IMR-90 (cell line): ENCODE results near the gene CASTOR1. TPM values are rescaled to one million over a fixed set of nuclear protein-coding genes. Genes with fewer than 3 reads are reported as not detected.
A peak's percentile ranks its signal among the peaks of the same experiment; 100 is the strongest.

Source experiments
- ATAC-seq: fragments of 200-7000 bp; cut with Tn5 transposase; 2 replicates; pipeline ENCODE4 v1.9.1; 2020; ENCODE audit warnings: low read depth, mild to moderate bottlenecking, moderate library complexity
- BruUV-seq: library from RNA; stranded (reverse); fragments of 400-500 nt; replicated peaks from 2 replicates; lab custom pipeline; 2021; lab: Mats Ljungman, UMichigan
- CTCF ChIA-PET: fragments of 300-600 bp; formaldehyde crosslinking; extraction: SDS; loops from one replicate; lab custom pipeline; 2021; ENCODE audit warnings: antibody characterized with exemption; lab: Yijun Ruan, JAX
- POLR2A ChIA-PET: fragments of 300-600 bp; sonication (Branson Sonifier 250); formaldehyde crosslinking; loops from one replicate; lab custom pipeline; 2022; ENCODE audit warnings: antibody characterized with exemption; ENCODE audit not compliant: unreplicated experiment; lab: Charles Lee
- DNase-seq: peaks from one replicate; pipeline ENCODE4 v3.0.0; 2013
- H2AFZ ChIP-seq: replicated peaks from 2 replicates; pipeline ENCODE3; 2013; ENCODE audit warnings: low read length, mild to moderate bottlenecking; ENCODE audit not compliant: poor library complexity
- H2AK5ac ChIP-seq: 2 replicates; pipeline ENCODE4 v1.6.1; 2013; ENCODE audit warnings: low read depth, low read length, inconsistent platforms
- H2AK9ac ChIP-seq: replicated peaks from 2 replicates; pipeline ENCODE3; 2013; ENCODE audit warnings: mild to moderate bottlenecking, low read depth, low read length, moderate library complexity; ENCODE audit not compliant: poor library complexity
- H2BK120ac ChIP-seq: 2 replicates; pipeline ENCODE4 v1.6.1; 2013; ENCODE audit warnings: low read depth, low read length, inconsistent platforms
- H2BK15ac ChIP-seq: 3 replicates; pipeline ENCODE4 v1.6.1; 2013; ENCODE audit warnings: low read depth, low read length, inconsistent platforms
- H2BK20ac ChIP-seq: 2 replicates; pipeline ENCODE4 v1.6.1; 2013; ENCODE audit warnings: low read depth, mild to moderate bottlenecking, inconsistent platforms, low read length, moderate library complexity
- H2BK5ac ChIP-seq: 2 replicates; pipeline ENCODE4 v1.6.1; 2013; ENCODE audit warnings: mild to moderate bottlenecking, low read depth, low read length, inconsistent platforms; ENCODE audit not compliant: poor library complexity, severe bottlenecking
- H3K14ac ChIP-seq: replicated peaks from 2 replicates; pipeline ENCODE4 v1.6.1; 2013; ENCODE audit warnings: low read depth, low read length, inconsistent platforms
- H3K18ac ChIP-seq: 2 replicates; pipeline ENCODE4 v1.6.1; 2013; ENCODE audit warnings: low read depth, low read length, control low read depth
- H3K23ac ChIP-seq: 2 replicates; pipeline ENCODE4 v1.6.1; 2013; ENCODE audit warnings: low read depth, low read length, inconsistent platforms
- H3K27ac ChIP-seq: 2 replicates; pipeline ENCODE4 v1.5.1; 2013; ENCODE audit warnings: mild to moderate bottlenecking, control low read depth, low read length; ENCODE audit not compliant: insufficient read depth
- H3K27me3 ChIP-seq: 2 replicates; pipeline ENCODE4 v1.6.1; 2013; ENCODE audit warnings: low read length; ENCODE audit not compliant: control insufficient read depth, insufficient read depth
- H3K36me3 ChIP-seq: 2 replicates; pipeline ENCODE4 v1.6.1; 2013; ENCODE audit warnings: low read length, mixed read lengths; ENCODE audit not compliant: control insufficient read depth, insufficient read depth
- H3K4ac ChIP-seq: 2 replicates; pipeline ENCODE4 v1.6.1; 2013; ENCODE audit warnings: low read depth, low read length, inconsistent platforms
- H3K4me1 ChIP-seq: 2 replicates; pipeline ENCODE4 v1.6.1; 2013; ENCODE audit warnings: low read length, mixed read lengths; ENCODE audit not compliant: control insufficient read depth, insufficient read depth
- H3K4me2 ChIP-seq: 2 replicates; pipeline ENCODE4 v1.6.1; 2013; ENCODE audit warnings: low read depth, mild to moderate bottlenecking, control low read depth, low read length, moderate library complexity
- H3K4me3 ChIP-seq: 2 replicates; pipeline ENCODE4 v1.5.1; 2013; ENCODE audit warnings: low read depth, mild to moderate bottlenecking, control low read depth, low read length, moderate library complexity; ENCODE audit not compliant: insufficient read depth
- H3K56ac ChIP-seq: 2 replicates; pipeline ENCODE4 v1.6.1; 2013; ENCODE audit warnings: low read length, inconsistent platforms; ENCODE audit not compliant: insufficient read depth; ENCODE audit errors: extremely low read depth
- H3K79me1 ChIP-seq, 2 experiments: 2 replicates each; pipeline ENCODE4 v1.6.1; 2013; ENCODE audit warnings: low read length in 2 of 2, inconsistent platforms in 1 of 2, low read depth in 1 of 2
- H3K9ac ChIP-seq: 2 replicates; pipeline ENCODE4 v1.6.1; 2013; ENCODE audit warnings: low read depth, low read length, control low read depth
- H3K9me1 ChIP-seq: 2 replicates; pipeline ENCODE4 v1.6.1; 2013; ENCODE audit warnings: low read length, inconsistent platforms; ENCODE audit not compliant: insufficient read depth
- H3K9me3 ChIP-seq: 2 replicates; pipeline ENCODE4 v1.6.1; 2013; ENCODE audit warnings: low read length; ENCODE audit not compliant: control insufficient read depth, insufficient read depth
- H4K20me1 ChIP-seq: 2 replicates; pipeline ENCODE4 v1.6.1; 2013; ENCODE audit warnings: low read length, inconsistent platforms; ENCODE audit not compliant: insufficient read depth
- H4K5ac ChIP-seq: 2 replicates; pipeline ENCODE4 v1.6.1; 2013; ENCODE audit warnings: mild to moderate bottlenecking, low read depth, low read length, control low read depth
- H4K8ac ChIP-seq, 2 experiments: 2 replicates each; pipeline ENCODE4 v1.6.1; 2013; ENCODE audit warnings: low read depth in 2 of 2, low read length in 2 of 2, control low read depth in 1 of 2, inconsistent platforms in 1 of 2
- H4K91ac ChIP-seq: 2 replicates; pipeline ENCODE4 v1.6.1; 2013; ENCODE audit warnings: low read depth, low read length, inconsistent platforms; ENCODE audit not compliant: insufficient read depth
- BHLHE40 ChIP-seq: fragments of 150-350 bp; IDR thresholded peaks from 2 replicates; pipeline ENCODE4 v1.6.1; 2016; ENCODE audit warnings: mild to moderate bottlenecking, low read depth, low read length
- CHD1 ChIP-seq: IDR thresholded peaks from 2 replicates; pipeline ENCODE4 v1.6.1; 2012; ENCODE audit warnings: low read depth, low read length, improper control_type of control experiment
- CTCF ChIP-seq: conservative IDR thresholded peaks from 2 replicates; pipeline ENCODE4 v1.5.1; 2012; ENCODE audit warnings: mild to moderate bottlenecking, low read depth, low read length, improper control_type of control experiment
- ELK1 ChIP-seq: fragments of 150-350 bp; IDR thresholded peaks from 2 replicates; pipeline ENCODE4 v1.6.1; 2016; ENCODE audit warnings: low read depth, mild to moderate bottlenecking, low read length, moderate library complexity, borderline replicate concordance
- FOS ChIP-seq: fragments of 150-350 bp; IDR thresholded peaks from 2 replicates; pipeline ENCODE4 v1.6.1; 2016; ENCODE audit warnings: low read depth, low read length
- MAFK ChIP-seq: IDR thresholded peaks from 2 replicates; pipeline ENCODE4 v1.6.1; 2012; ENCODE audit warnings: low read depth, low read length, improper control_type of control experiment
- MAZ ChIP-seq: IDR thresholded peaks from 2 replicates; pipeline ENCODE4 v1.6.1; 2012; ENCODE audit warnings: low read depth, mild to moderate bottlenecking, low read length, improper control_type of control experiment, moderate library complexity, borderline replicate concordance
- MXI1 ChIP-seq: IDR thresholded peaks from 2 replicates; pipeline ENCODE4 v1.6.1; 2012; ENCODE audit warnings: low read depth, mild to moderate bottlenecking, low read length, moderate library complexity, borderline replicate concordance
- NFE2L2 ChIP-seq: fragments of 150-350 bp; IDR thresholded peaks from 2 replicates; pipeline ENCODE4 v1.6.1; 2016; ENCODE audit warnings: low read depth, mild to moderate bottlenecking, low read length
- POLR2A ChIP-seq: IDR thresholded peaks from 2 replicates; pipeline ENCODE4 v1.6.1; 2012; ENCODE audit warnings: mild to moderate bottlenecking, low read depth, low read length
- RAD21 ChIP-seq: IDR thresholded peaks from 2 replicates; pipeline ENCODE4 v1.6.1; 2012; ENCODE audit warnings: low read length, improper control_type of control experiment
- RCOR1 ChIP-seq: IDR thresholded peaks from 2 replicates; pipeline ENCODE4 v1.6.1; 2012; ENCODE audit warnings: mild to moderate bottlenecking, low read length, improper control_type of control experiment; ENCODE audit not compliant: insufficient replicate concordance
- RFX5 ChIP-seq: IDR thresholded peaks from 2 replicates; pipeline ENCODE4 v1.8.0; 2012; ENCODE audit warnings: low read depth, mild to moderate bottlenecking, low read length, moderate library complexity
- SMC3 ChIP-seq: fragments of 150-350 bp; IDR thresholded peaks from 2 replicates; pipeline ENCODE4 v1.6.1; 2016; ENCODE audit warnings: low read depth, mild to moderate bottlenecking, antibody characterized with exemption, low read length, moderate library complexity
- WGBS, 2 experiments: methylation state at CpG; one replicate each; pipeline versions ENCODE4 v1.1.5 to v1.1.7; 2013; ENCODE audit warnings: missing lambda C conversion rate in 2 of 2; ENCODE audit not compliant: insufficient read length in 1 of 2; ENCODE audit errors: extremely low coverage in 2 of 2; 5-methylcytosine and 5-hydroxymethylcytosine counted together
- dilution Hi-C: fragments of 300-500 bp; cut with HindIII; formaldehyde crosslinking; loops from one replicate; pipeline ENCODE4 v1.14.3; 2018; ENCODE audit warnings: low sequenced_read_pairs; ENCODE audit not compliant: unreplicated experiment
- in situ Hi-C: fragments of 300-500 bp; cut with MboI; formaldehyde crosslinking; loops from 3 replicates; pipeline ENCODE4 v1.14.3; 2019; ENCODE audit warnings: low sequenced_read_pairs, inconsistent platforms, mixed read lengths
- intact Hi-C: fragments of 100-400 bp; cut with micrococcal nuclease; formaldehyde crosslinking; loops from 2 replicates; pipeline ENCODE4 v1.10.0; 2022
- polyA plus RNA-seq, 3 experiments: library from polyadenylated mRNA; depleted of rRNA; stranded (reverse); fragments of >200 nt; gene quantifications; 2 replicates each; pipeline ENCODE4 v1.2.3, GENCODE V29; 2012; ENCODE audit warnings: low replicate concordance in 1 of 3
- total RNA-seq: library from RNA; depleted of rRNA; stranded (reverse); fragments of >200 nt; gene quantifications from 2 replicates; pipeline ENCODE4 v1.2.3, GENCODE V29; 2012

CASTOR1 gene
- total and polyA plus RNA-seq, 2 of the 4 experiments (the other 2 are of a cell fraction): 10.6 to 23.5 TPM

GRCh38 chr22:30310881-30311771, 21.8 kb upstream of the CASTOR1 start:
- ChIA-PET CTCF (interaction anchor here (0.8 kb wide), 1 partner anchor 23 kb away, joined by 3 read pairs; no protein-coding TSS in a partner anchor), POLR2A (no interaction called here)
- Histone ChIP-seq H3K4me3 (no peak overlapping the region), H3K9me1 (peaks cover 58% of the 10 kb centered on the region), H3K27ac (peak overlapping the region; percentile 47; the same call in 1 of the 2 replicates), H4K5ac (no peak overlapping the region), H3K36me3 (no peaks in the 10 kb centered on the region), H3K56ac (no peak overlapping the region), H4K8ac (peak overlapping the region in 1 of 2 experiments; percentile 14; a peak in 1 of 4 replicates), H2BK20ac (no peak overlapping the region; the same call in 1 of the 2 replicates), H3K4me2 (peak overlapping the region; percentile 17), H3K4ac (peak overlapping the region; percentile 25), H3K14ac (peak overlapping the region; percentile 40), H3K4me1 (peaks cover 44% of the 10 kb centered on the region), H4K20me1 (peaks cover 73% of the 10 kb centered on the region), H2BK15ac (peak overlapping the region; percentile 23; the same call in 2 of the 3 replicates), H4K91ac (peak overlapping the region; percentile 28; the same call in 1 of the 2 replicates), H3K27me3 (no peaks in the 10 kb centered on the region), H2AK9ac (peak overlapping the region; percentile 66), H3K9me3 (no peaks in the 10 kb centered on the region), H3K23ac (0 out of 2 replicates have a peak overlapping the region, but pooled peaks have one; percentile 27), H3K18ac (peak overlapping the region; percentile 16; the same call in 1 of the 2 replicates), H3K9ac (0 out of 2 replicates have a peak overlapping the region, but pooled peaks have one; percentile 12), H2AFZ (no peak overlapping the region), H2BK5ac (peak overlapping the region; percentile 33), H3K79me1 (peaks cover 38 to 92% of the 10 kb centered on the region in 2 experiments), H2BK120ac (no peak overlapping the region), H2AK5ac (peak overlapping the region; percentile 29)
- dilution Hi-C loops: no loop called here
- DNase-seq: peak; percentile 61
- no TSS peak for BruUV-seq
- intact Hi-C loops: no loop called here
- in situ Hi-C loops: no loop called here
- WGBS, 2 experiments: no CpG with 5 or more reads among the region's 8 CpGs
- peak; percentile 59 for ATAC-seq
- TF ChIP-seq RCOR1 (no peak), RAD21 (no peak), NFE2L2 (no peak), MAZ (no peak), BHLHE40 (no peak), MAFK (no peak), SMC3 (no peak), ELK1 (no peak), FOS (no peak), CTCF (no peak), MXI1 (no peak), RFX5 (no peak), CHD1 (no peak), POLR2A (no peak)
